Activated T-cell treated with anti-CD3 and anti-CD28 coated beads, Interleukin-2, amount 50 U/mL, for 48 hours (primary cell): ENCODE measurements around the gene CCDC6.
"Not testable (repeated sequence)": the region's sequence is repeated elsewhere in the genome, so short reads cannot be mapped to it uniquely, and the experiment has no call there.

Experiments
- DNase-seq, 2 experiments: peaks; one replicate each; pipeline ENCODE4 v3.0.0-alpha.2; 2020

The CCDC6 gene

GRCh38 chr10:59905066-59905730, 1.2 kb downstream of the CCDC6 start:
- DNase-seq = peak; percentile 65 to 72

GRCh38 chr10:59904426-59905065, 1.8 kb downstream of the CCDC6 start:
- no peak for DNase-seq

- DNase-seq = no peak
Observed at GRCh38 chr10:59903871-59904270, 2.5 kb downstream of the CCDC6 start.

GRCh38 chr10:59902016-59902415, 4.3 kb downstream of the CCDC6 start:
- no peak for DNase-seq

GRCh38 chr10:59901470-59901869, 4.9 kb downstream of the CCDC6 start:
- no peak for DNase-seq

- no peak for DNase-seq
Observed at GRCh38 chr10:59900048-59900727, 6.2 kb downstream of the CCDC6 start.

- no peak for DNase-seq
Observed at GRCh38 chr10:59898125-59898835, 8.1 kb downstream of the CCDC6 start.

- DNase-seq = no peak
Observed at GRCh38 chr10:59896191-59896590, 10.2 kb downstream of the CCDC6 start.

- DNase-seq = no peak
Observed at GRCh38 chr10:59895629-59896116, 10.7 kb downstream of the CCDC6 start.

GRCh38 chr10:59894114-59894513, 12.2 kb downstream of the CCDC6 start:
- no peak for DNase-seq

- no peak for DNase-seq
Observed at GRCh38 chr10:59892697-59893096, 13.7 kb downstream of the CCDC6 start.

GRCh38 chr10:59891936-59892335, 14.4 kb downstream of the CCDC6 start:
- DNase-seq = no peak

GRCh38 chr10:59891349-59891748, 15.0 kb downstream of the CCDC6 start:
- no peak for DNase-seq

GRCh38 chr10:59888781-59889435, 17.4 kb downstream of the CCDC6 start:
- DNase-seq = no peak

- no peak for DNase-seq
Observed at GRCh38 chr10:59887972-59888640, 18.2 kb downstream of the CCDC6 start.

- DNase-seq = no peak
Observed at GRCh38 chr10:59887006-59887405, 19.4 kb downstream of the CCDC6 start.

GRCh38 chr10:59885430-59886134, 20.8 kb downstream of the CCDC6 start:
- no peak for DNase-seq

GRCh38 chr10:59884893-59885292, 21.5 kb downstream of the CCDC6 start:
- DNase-seq = not testable (repeated sequence)

- DNase-seq = no peak
Observed at GRCh38 chr10:59881640-59882039, 24.7 kb downstream of the CCDC6 start.

- peak; percentile 83 to 86 for DNase-seq
Observed at GRCh38 chr10:59880971-59881510, 25.3 kb downstream of the CCDC6 start.

GRCh38 chr10:59880019-59880717, 26.2 kb downstream of the CCDC6 start:
- no peak for DNase-seq
